ENCODE results near the gene ZP2.
A peak's percentile ranks its signal among the peaks of the same experiment; 100 is the strongest.

Gene ZP2

DNA sequence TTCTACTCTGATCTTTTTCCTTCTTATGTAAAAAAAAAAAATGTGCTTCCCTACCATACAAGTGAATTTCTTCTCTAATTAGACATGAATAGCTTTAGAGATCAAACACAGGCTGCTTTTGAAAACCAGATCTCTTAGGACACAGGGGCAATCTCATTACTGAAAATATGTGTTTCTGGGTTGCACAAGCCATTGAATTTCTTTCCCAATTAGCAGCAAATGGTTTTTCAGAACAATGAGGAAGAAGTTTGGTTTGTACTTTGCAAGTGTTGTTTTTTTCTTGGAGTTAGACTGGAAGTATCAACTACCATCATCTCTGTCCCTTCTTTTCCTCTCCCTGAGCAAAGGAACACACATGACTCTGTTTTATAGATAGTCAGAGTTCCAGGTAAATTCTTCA, 16.5 kb upstream of the ZP2 start:
- no peak for DNase-seq (ENCODE audit: low read depth)
- H3K4me3 ChIP-seq (ENCODE audit: low read depth, low read length) = no peak overlapping the region
- TF ChIP-seq, protein P1, sequence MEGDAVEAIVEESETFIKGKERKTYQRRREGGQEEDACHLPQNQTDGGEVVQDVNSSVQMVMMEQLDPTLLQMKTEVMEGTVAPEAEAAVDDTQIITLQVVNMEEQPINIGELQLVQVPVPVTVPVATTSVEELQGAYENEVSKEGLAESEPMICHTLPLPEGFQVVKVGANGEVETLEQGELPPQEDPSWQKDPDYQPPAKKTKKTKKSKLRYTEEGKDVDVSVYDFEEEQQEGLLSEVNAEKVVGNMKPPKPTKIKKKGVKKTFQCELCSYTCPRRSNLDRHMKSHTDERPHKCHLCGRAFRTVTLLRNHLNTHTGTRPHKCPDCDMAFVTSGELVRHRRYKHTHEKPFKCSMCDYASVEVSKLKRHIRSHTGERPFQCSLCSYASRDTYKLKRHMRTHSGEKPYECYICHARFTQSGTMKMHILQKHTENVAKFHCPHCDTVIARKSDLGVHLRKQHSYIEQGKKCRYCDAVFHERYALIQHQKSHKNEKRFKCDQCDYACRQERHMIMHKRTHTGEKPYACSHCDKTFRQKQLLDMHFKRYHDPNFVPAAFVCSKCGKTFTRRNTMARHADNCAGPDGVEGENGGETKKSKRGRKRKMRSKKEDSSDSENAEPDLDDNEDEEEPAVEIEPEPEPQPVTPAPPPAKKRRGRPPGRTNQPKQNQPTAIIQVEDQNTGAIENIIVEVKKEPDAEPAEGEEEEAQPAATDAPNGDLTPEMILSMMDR (conservative IDR thresholded peaks at IDR 0.05; ENCODE audit: low read depth, low read length) = no peak

- DNase-seq (ENCODE audit: low read depth) = no peak
- TF ChIP-seq, protein P1 (conservative IDR thresholded peaks at IDR 0.05; ENCODE audit: low read depth, low read length) = no peak
- H3K4me3 ChIP-seq (ENCODE audit: low read depth, low read length) = no peak overlapping the region
These were observed 15.4 kb upstream of the ZP2 start for GRCh38 chr16:21226749-21227148.

GRCh38 chr16:21224800-21225199, 13.4 kb upstream of the ZP2 start:
- no peak for DNase-seq (ENCODE audit: low read depth)
- TF ChIP-seq, protein P1 (conservative IDR thresholded peaks at IDR 0.05; ENCODE audit: low read depth, low read length) = no peak
- H3K4me3 ChIP-seq (ENCODE audit: low read depth, low read length) = no peak overlapping the region

DNA sequence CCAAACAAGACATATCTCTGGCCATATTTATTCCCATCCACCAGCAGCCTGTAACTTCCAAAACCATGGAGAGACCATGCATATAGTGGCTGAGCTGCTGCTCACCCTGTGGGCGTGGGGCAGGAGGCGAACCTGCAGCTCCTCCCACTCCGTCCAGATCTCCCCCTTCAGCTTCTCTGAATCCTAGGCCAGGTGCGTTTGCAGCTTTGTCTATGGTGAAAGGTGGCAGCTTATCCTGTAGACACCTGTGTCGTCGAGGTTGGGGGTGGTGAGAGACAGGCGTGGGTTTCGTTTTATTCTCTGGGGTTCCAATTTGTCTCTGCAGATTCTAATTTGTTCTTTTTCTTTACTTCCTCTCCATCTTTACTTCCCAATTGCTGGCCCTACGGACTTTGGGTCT, 12.4 kb upstream of the ZP2 start:
- H3K4me3 ChIP-seq (ENCODE audit: low read depth, low read length) = no peak overlapping the region
- TF ChIP-seq, protein P1 (conservative IDR thresholded peaks at IDR 0.05; ENCODE audit: low read depth, low read length) = no peak
- no peak for DNase-seq (ENCODE audit: low read depth)

DNA sequence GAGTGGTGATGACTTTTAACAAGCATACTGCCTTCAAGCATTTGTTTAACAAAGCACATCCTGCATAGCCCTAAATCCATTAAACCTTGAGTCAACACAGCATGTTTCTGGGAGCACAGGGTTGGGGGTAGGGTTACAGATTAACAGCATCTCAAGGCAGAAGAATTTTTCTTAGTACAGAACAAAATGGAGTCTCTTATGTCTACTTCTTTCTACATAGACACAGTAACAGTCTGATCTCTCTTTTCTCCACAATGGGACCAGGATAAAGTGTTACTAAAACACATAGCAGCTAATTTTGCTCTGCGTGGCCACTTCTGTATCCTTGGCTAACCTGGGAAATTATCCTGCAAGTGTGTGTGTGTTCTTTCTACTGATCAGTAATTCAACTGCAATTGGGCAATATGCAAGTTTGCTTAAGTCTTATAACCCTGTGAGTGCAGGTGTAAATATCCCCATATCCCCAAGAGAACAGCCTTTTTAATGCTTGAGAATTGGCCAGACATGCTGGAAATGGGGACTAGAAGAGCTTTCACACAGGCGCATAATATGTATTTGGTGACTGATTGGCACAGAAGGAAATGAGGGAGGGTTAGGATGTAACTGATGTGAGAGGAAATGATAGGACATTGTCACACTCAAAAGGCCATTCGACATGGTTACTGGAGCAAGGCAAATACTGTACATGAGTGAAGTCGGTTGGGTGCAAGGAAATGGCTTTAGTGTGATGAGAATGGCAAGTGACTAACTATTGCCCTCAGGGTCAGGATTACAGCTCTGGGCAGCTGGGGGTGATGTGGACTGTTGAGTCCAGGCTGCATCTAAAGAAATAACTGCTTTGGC, 11.3 kb upstream of the ZP2 start:
- no peak overlapping the region for H3K4me3 ChIP-seq (ENCODE audit: low read depth, low read length)
- TF ChIP-seq, protein P1 (conservative IDR thresholded peaks at IDR 0.05; ENCODE audit: low read depth, low read length) = no peak
- DNase-seq (ENCODE audit: low read depth) = no peak

GRCh38 chr16:21219551-21219950, 8.2 kb upstream of the ZP2 start:
- no peak overlapping the region for H3K4me3 ChIP-seq (ENCODE audit: low read depth, low read length)
- DNase-seq (ENCODE audit: low read depth) = no peak
- TF ChIP-seq, protein P1 (conservative IDR thresholded peaks at IDR 0.05; ENCODE audit: low read depth, low read length) = no peak

GRCh38 chr16:21218153-21218552, 6.8 kb upstream of the ZP2 start:
- DNase-seq (ENCODE audit: low read depth) = peak; percentile 2
- no peak overlapping the region for H3K4me3 ChIP-seq (ENCODE audit: low read depth, low read length)
- TF ChIP-seq, protein P1 (conservative IDR thresholded peaks at IDR 0.05; ENCODE audit: low read depth, low read length) = no peak
